ENCODE results near the gene TCF12. TPM values are rescaled to one million over a fixed set of nuclear protein-coding genes. Genes with fewer than 3 reads are reported as not detected.

TCF12 gene
- total and polyA plus RNA-seq, 2 of the 8 experiments (the other 6 are each of a cell fraction or from before 2014, with no cell fraction given), result 85.8 to 101 TPM

- TF ChIP-seq BACH1 (IDR thresholded peaks at IDR 0.05; ENCODE audit: low read length) (no peak), EZH2 (IDR thresholded peaks at IDR 0.05; ENCODE audit: low read depth, low read length, severe bottlenecking) (no peak)
These were observed 329.6 kb downstream of the TCF12 start (continued) for GRCh38 chr15:57248074-57248473.
